Nephron (organoid): Measurements from ENCODE around the gene UNC5B.
"Not testable (repeated sequence)": the region's sequence is repeated elsewhere in the genome, so short reads cannot be mapped to it uniquely, and the experiment has no call there.

Experiments used
- H3K27ac Mint-ChIP-seq, 3 experiments: 2 replicates each; pipeline ENCODE4 v1.8.0; 2020; ENCODE audit warnings: mixed read lengths in 3 of 3, mild to moderate bottlenecking in 2 of 3, moderate library complexity in 1 of 3
- H3K27me3 Mint-ChIP-seq: 2 replicates; pipeline ENCODE4 v1.8.0; 2021; ENCODE audit warnings: low read depth, mild to moderate bottlenecking, moderate library complexity, mixed read lengths
- H3K36me3 Mint-ChIP-seq: 2 replicates; pipeline ENCODE4 v1.8.0; 2020; ENCODE audit warnings: low read depth, mixed read lengths
- H3K4me1 Mint-ChIP-seq: 2 replicates; pipeline ENCODE4 v1.8.0; 2020; ENCODE audit warnings: mixed read lengths
- H3K4me3 Mint-ChIP-seq, 3 experiments: 2 replicates each; pipeline ENCODE4 v1.8.0; 2020; ENCODE audit warnings: mild to moderate bottlenecking in 3 of 3, mixed read lengths in 3 of 3, moderate library complexity in 2 of 3
- H3K9me3 Mint-ChIP-seq: 2 replicates; pipeline ENCODE4 v1.8.0; 2020; ENCODE audit warnings: mixed read lengths
- TF ChIP-seq, protein P1 (sequence below), 3 experiments: fragments of 200-600 bp; sonication (generic); IDR thresholded peaks; one replicate each; pipeline ENCODE4 v1.5.0; 2021; ENCODE audit warnings: antibody characterized with exemption in 3 of 3; ENCODE audit not compliant: unreplicated experiment in 3 of 3

Gene UNC5B

DNA sequence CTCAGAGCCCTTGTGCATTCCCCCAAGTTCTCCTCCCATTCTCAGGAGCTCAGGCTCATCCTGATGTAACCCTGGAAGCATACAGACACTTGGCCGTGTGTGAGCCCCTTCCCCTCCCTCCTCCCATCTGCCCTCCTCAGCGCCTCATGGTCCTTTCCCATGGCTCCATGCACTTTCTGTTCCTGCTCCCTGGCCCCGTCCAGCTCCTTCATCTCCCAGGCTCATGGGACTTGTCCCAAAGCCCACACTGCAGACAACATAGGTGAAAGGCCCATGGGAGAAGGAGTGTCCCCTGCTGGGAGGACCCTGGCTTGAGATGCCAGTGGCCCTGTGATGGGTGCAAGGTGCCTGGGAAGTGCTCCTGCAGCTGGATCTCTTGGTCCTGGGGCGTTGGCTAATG lies 82.5 kb downstream of the UNC5B start:
- no peak overlapping the region for H3K4me3 Mint-ChIP-seq
- H3K27me3 Mint-ChIP-seq, result peaks cover 3% of the 10 kb centered on the region
- TF ChIP-seq, protein P1, sequence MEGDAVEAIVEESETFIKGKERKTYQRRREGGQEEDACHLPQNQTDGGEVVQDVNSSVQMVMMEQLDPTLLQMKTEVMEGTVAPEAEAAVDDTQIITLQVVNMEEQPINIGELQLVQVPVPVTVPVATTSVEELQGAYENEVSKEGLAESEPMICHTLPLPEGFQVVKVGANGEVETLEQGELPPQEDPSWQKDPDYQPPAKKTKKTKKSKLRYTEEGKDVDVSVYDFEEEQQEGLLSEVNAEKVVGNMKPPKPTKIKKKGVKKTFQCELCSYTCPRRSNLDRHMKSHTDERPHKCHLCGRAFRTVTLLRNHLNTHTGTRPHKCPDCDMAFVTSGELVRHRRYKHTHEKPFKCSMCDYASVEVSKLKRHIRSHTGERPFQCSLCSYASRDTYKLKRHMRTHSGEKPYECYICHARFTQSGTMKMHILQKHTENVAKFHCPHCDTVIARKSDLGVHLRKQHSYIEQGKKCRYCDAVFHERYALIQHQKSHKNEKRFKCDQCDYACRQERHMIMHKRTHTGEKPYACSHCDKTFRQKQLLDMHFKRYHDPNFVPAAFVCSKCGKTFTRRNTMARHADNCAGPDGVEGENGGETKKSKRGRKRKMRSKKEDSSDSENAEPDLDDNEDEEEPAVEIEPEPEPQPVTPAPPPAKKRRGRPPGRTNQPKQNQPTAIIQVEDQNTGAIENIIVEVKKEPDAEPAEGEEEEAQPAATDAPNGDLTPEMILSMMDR (IDR thresholded peaks at IDR 0.05; ENCODE audit: unreplicated experiment in 3 of 3), result no peak
- H3K4me1 Mint-ChIP-seq, result no peaks in the 10 kb centered on the region
- peaks cover 52% of the 10 kb centered on the region for H3K36me3 Mint-ChIP-seq
- no peaks in the 10 kb centered on the region for H3K9me3 Mint-ChIP-seq
- no peak overlapping the region for H3K27ac Mint-ChIP-seq

DNA sequence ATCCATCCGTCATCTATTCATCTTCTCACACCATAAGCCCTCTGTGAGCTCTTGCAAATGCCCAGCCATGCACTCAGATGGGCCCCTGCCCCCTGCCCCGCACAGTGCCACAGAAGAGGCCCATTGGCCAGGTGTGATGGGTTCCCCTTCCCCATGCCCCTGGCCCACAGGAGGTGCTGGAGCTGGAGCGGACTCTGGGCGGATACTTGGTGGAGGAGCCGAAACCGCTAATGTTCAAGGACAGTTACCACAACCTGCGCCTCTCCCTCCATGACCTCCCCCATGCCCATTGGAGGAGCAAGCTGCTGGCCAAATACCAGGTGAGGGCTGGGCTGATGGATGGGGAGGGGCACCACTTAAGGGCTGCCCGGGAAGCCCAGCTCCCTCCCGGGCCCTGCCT lies 83.3 kb downstream of the UNC5B start:
- Mint-ChIP-seq H3K27me3 (peaks cover 3% of the 10 kb centered on the region), H3K4me1 (no peaks in the 10 kb centered on the region), H3K9me3 (no peaks in the 10 kb centered on the region)

DNA sequence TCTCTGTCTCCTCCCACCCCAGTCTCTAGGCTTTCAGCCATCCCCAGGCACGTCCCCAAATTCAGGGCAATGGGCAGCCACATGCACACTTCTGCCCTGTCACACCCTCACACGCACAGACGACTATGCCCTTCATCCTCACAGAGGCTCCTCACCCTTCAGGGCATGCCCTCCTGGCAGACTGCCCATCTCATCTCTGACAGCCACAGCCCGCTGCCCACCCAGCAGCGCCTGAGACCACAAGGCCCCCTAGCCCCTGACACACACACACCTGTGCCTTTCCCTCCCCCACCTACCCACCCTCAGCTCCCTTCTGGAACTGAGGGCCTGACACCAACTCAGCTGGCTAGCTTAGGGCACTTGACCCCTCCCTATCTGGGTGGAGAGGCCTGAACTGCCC lies 83.7 kb downstream of the UNC5B start:
- TF ChIP-seq, protein P1 (IDR thresholded peaks at IDR 0.05; ENCODE audit: unreplicated experiment in 3 of 3), result no peak
- peaks cover 3% of the 10 kb centered on the region for H3K27me3 Mint-ChIP-seq

More for the DNA sequence above, 83.3 kb downstream of the UNC5B start:
- Mint-ChIP-seq H3K4me3 (no peak overlapping the region), H3K36me3 (peaks cover 49% of the 10 kb centered on the region), H3K27ac (no peak overlapping the region)
- TF ChIP-seq, protein P1 (IDR thresholded peaks at IDR 0.05; ENCODE audit: unreplicated experiment in 3 of 3), result no peak

DNA sequence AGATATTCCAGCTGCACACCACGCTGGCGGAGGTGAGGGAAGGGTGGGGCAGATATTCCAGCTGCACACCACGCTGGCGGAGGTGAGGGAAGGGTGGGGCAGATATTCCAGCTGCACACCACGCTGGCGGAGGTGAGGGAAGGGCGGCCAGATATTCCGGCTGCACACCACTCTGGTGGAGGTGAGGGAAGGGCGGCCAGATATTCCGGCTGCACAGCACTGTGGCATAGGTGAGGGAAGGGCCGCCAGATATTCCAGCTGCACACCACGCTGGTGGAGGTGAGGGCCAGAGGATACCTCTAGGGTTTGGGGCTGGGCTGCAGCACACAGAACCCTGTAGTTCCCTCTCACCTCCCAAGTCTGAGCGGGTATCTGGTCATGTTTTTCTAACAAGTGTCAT lies 84.4 kb downstream of the UNC5B start:
- H3K27ac Mint-ChIP-seq, H3K9me3 Mint-ChIP-seq, H3K4me1 Mint-ChIP-seq, H3K27me3 Mint-ChIP-seq, H3K4me3 Mint-ChIP-seq: not testable (repeated sequence)
- peaks cover 47% of the 10 kb centered on the region for H3K36me3 Mint-ChIP-seq

More for the DNA sequence above, 83.7 kb downstream of the UNC5B start:
- H3K36me3 Mint-ChIP-seq, result peaks cover 48% of the 10 kb centered on the region
- H3K27ac Mint-ChIP-seq, result no peak overlapping the region
- H3K4me1 Mint-ChIP-seq, result no peaks in the 10 kb centered on the region
- H3K4me3 Mint-ChIP-seq, result no peak overlapping the region
- no peaks in the 10 kb centered on the region for H3K9me3 Mint-ChIP-seq

DNA sequence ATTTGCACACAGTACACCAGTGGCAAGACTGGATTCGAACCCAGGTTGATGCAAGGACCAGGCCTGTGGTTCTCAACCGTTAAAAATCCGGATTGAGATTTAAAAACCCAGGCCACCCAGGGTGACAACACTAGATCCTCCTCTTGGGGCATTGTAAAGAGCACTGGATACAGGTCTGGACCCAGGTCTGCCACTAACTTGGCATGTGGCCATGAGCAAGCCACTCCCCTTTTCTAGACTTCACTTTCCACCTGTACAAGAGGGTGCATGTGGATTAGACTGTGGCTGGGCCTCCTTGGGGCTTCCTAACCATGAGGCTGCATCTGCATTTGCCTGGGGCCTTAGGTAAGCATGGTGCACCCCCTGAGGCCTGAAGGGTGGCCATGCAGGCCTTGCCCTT lies 85.0 kb downstream of the UNC5B start:
- Mint-ChIP-seq H3K27me3 (peaks cover 3% of the 10 kb centered on the region), H3K27ac (no peak overlapping the region), H3K4me3 (no peak overlapping the region), H3K36me3 (peaks cover 50% of the 10 kb centered on the region), H3K4me1 (no peaks in the 10 kb centered on the region), H3K9me3 (no peaks in the 10 kb centered on the region)
- TF ChIP-seq, protein P1 (IDR thresholded peaks at IDR 0.05; ENCODE audit: unreplicated experiment in 3 of 3), result no peak

DNA sequence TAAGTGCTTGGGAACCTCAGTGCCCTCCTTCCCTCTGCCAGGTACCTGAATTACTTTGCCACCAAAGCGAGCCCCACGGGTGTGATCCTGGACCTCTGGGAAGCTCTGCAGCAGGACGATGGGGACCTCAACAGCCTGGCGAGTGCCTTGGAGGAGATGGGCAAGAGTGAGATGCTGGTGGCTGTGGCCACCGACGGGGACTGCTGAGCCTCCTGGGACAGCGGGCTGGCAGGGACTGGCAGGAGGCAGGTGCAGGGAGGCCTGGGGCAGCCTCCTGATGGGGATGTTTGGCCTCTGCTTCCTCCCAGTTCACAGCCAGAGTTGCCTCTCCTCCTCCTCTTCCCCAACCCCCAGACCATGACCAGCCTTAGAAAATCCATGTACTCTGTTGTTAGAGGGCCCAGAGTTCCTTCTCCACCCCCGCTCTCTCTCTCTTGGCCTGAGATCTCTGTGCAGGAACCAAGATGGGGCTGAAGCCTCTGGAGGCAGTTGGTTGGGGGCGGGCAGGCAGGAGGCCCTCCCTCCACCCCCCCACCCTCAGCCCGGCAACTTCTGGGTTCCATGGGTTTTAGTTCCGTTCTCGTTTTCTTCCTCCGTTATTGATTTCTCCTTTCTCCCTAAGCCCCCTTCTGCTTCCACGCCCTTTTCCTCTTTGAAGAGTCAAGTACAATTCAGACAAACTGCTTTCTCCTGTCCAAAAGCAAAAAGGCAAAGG lies 86.9 kb downstream of the UNC5B start:
- peaks cover 3% of the 10 kb centered on the region for H3K27me3 Mint-ChIP-seq
- peaks cover 43% of the 10 kb centered on the region for H3K36me3 Mint-ChIP-seq
- H3K4me1 Mint-ChIP-seq, result no peaks in the 10 kb centered on the region
- TF ChIP-seq, protein P1 (IDR thresholded peaks at IDR 0.05; ENCODE audit: unreplicated experiment in 3 of 3), result no peak
- peak overlapping the region in 1 of 3 experiments; percentile 7 for H3K27ac Mint-ChIP-seq
- H3K9me3 Mint-ChIP-seq, result no peaks in the 10 kb centered on the region
- H3K4me3 Mint-ChIP-seq, result no peak overlapping the region
